HT1080 (cell line): ENCODE data around the gene PTRH2. TPM values are rescaled to one million over a fixed set of nuclear protein-coding genes. Genes with fewer than 3 reads are reported as not detected.
"Not testable (repeated sequence)": the region's sequence is repeated elsewhere in the genome, so short reads cannot be mapped to it uniquely, and the experiment has no call there.

Source experiments
- DNase-seq: peaks from one replicate; pipeline ENCODE4 v3.0.0-alpha.2; 2015; ENCODE audit warnings: low read depth
- polyA plus RNA-seq, 2 experiments: library from polyadenylated mRNA; depleted of rRNA; stranded (reverse); fragments of >200 nt; gene quantifications; 2 replicates each; pipeline ENCODE4 v1.2.3, GENCODE V29; 2015
- total RNA-seq: library from RNA; depleted of rRNA; stranded (reverse); fragments of >200 nt; shearing (Covaris generic); gene quantifications from 2 replicates; pipeline ENCODE4 v1.2.3, GENCODE V29; 2014; rRNA removed

PTRH2 gene
- total RNA-seq = 31.1 and 41.2 TPM in 2 replicates
- 38.1 and 40.9 TPM in 2 replicates for polyA plus RNA-seq (2015; cell fraction: cytosol; rRNA removed)
- 30.2 and 32.9 TPM in 2 replicates for polyA plus RNA-seq (2015; cell fraction: nucleus; rRNA removed)

DNA sequence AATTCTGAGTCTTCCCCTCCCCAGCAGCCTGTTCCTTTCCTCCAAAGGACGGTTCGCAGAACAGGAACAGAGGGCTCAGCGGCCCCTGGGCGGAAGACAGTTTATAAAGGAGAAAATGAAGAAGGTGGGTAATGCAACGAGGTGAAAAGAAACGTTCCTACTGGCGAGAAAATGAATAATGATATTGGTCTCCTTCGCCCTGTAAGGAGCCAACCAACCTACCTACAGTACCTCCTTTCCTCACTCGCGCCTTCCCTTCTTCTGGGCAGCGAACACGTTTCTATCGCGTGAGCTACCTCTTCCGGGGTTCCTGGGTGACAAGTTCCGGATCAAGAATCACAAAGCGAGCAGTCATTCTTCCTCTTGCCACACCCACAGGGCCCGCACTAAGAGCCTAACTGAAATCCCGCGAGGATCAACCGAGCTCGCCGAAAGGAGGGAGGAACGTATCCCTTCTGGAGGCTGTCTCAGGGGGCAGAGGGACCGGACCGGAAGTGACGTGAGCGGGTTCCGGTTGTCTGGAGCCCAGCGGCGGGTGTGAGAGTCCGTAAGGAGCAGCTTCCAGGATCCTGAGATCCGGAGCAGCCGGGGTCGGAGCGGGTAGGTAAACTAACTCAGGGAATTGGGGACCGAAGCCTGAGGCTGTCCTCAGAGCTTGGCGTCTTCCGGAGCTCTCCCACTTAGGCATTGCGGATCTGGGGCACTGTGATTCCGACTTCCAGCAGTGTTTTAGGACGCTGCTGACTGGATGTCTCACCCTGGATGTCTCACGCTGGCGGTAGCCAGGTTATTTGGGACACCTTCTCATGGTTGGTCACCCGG is at the start of gene PTRH2, which contains the start of gene VMP1:
TSS of gene PTRH2 (minus strand) at position 282 of the 822 bp plus-strand sequence. CDS start 9,452 bp downstream, outside the sequence.
TSS of gene VMP1 (plus strand) at position 506 of the 822 bp plus-strand sequence. CDS start 23,793 bp downstream, outside the sequence.
- DNase-seq = peak; percentile 97

DNA sequence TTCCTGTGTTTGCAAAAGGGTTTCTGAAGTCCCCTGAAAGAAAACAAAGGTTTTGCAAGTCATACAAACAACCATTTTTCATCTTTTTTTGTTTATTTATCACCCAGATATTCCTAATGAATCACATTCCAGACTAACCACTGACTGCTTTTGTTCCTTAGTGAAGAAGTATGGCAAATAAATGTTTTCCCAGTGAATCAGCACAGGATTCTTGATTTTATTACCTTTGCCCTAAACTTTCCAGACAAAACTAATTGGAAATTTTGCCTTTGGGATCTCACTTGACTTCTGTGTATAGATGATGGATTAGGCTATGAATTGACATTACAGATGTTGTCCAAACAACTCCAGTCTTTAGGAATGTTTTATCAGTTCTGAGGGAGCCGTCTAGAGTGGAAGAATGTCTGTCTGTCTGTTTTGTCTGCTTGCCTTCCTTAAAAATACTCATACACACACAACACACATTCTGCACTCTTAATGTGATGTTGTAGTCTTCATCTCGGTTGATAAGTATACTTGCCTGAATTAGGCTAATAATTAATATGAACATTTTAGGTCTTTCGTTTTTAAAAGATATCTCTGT is 49.1 kb upstream of the PTRH2 start:
- peak; percentile 75 for DNase-seq

DNA sequence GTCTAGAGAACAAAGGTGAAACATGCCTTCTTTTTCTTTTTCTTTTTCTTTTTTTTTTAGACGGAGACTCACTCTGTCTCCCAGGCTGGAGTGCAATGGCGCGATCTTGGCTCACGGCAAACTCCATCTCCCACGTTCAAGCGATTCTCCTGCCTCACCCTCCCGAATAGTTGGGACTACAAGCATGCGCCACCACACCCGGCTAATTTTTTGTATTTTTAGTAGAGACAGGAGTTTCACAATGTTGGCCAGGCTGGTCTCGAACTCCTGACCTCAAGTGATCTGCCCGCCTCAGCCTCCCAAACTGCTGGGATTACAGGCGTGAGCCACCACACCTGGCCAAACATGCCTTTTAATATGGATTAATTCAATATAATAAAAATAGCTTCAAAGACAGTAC is 47.8 kb upstream of the PTRH2 start:
- DNase-seq = not testable (repeated sequence)

GRCh38 chr17:59754552-59754951 is 47.3 kb upstream of the PTRH2 start:
- peak; percentile 97 for DNase-seq

DNA sequence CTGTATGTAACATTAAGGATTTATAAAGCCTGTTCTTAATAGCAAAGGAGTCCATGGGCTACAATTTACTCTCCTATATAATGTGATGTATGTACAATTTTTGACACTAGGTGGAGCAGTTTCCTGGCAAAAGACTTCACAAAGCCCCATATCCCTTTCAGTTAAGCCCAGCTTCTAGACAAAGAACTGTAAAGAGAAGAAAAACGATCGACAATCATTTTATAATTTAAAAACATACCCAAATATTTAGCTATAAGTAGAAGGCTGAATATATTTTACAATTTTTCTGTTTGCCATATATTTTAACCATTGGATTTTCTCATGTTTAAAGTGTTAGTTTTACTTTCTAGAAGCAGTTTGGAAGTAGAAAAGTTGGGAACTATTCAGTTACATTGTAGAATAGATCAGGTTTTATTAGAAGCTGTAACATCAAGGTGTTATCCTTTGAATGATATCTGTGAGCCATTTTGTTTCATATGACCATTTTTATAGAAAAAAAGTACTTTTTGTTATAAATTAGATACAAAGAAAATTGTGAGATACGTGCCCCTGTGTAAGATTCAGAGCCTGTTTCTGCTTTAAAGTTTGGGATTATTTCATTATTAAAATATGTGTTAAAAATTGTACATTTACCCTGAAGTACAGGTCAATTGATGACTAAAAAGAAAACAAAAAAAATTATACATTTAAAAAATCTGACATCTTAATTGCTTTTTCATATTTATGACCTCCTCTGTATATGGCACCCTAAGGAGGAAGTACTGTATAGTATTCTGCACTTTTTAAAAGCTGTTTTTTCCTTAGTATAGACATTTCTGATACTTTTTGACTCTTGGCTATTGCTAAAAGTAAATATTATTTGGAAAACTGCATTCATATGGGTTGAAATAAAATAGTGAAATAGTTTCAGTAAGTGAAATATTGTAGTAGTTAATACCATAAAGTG is 46.6 kb upstream of the PTRH2 start:
- DNase-seq = peak; percentile 79

DNA sequence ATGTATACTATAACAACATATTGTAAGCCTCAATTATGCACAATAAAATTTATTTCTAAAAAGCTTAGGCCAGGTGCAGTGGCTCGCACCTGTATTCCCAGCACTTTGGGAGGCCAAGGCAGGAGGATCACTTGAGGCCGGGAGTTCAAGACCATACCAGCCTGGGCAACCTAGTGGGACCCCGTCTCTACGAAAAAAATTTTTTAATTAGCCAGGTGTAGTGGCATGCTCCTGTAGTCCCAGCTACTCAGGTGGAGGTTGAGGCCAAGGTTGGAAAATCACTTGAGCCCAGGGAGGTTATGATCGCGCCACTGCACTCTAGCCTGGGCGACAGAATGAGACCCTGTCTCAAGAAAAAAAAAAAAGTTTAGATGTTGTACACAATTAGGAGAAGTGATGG is 45.7 kb upstream of the PTRH2 start:
- DNase-seq = no peak

DNA sequence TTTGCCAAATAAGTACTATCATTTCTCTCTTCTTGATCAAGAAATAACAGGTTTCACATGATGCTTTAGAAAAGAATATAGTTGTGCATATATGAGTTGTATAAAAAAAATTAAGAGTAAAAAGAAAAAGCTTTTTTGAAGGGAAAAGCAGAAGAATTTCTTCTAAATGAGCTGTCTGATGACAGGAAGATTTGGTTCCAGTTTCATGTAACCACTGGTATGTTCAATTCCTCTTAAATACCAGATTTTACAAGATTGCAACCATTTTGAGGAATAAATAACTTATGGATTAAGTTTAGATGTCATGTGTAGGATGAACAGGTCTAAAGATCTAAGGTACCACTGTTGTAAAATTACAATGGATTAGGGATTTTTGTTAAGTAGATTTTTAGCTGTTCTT is 45.2 kb upstream of the PTRH2 start:
- no peak for DNase-seq

GRCh38 chr17:59751955-59752413 is 44.8 kb upstream of the PTRH2 start:
- DNase-seq = no peak

GRCh38 chr17:59748591-59748990 is 41.4 kb upstream of the PTRH2 start:
- no peak for DNase-seq

DNA sequence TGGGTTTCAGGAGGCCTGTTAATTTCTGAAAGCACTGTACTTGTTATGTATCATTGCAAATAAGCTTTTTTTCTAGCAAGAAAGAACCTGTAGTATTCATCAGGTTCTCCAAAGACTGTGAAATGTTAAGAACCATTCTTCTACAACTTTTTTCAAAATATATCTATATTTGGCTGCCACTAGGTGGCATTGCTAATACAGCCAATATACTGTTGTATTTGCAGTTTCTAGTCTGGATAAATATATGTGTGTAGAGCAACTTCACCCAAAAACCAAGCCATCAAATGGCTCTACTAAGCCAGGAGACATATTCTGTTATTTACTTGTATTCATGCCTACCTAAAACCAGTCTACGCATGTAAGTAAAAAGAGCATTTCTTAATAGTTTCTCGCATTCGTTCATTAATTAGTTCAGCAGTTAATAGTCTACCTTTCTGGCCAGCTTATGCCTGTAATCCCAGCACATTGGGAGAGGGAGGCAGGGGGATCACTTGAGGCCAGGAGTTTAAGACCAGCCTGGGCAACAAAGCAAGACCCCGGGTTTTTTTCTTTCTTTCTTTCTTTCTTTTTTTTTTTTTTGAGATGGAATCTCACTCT is 39.7 kb upstream of the PTRH2 start:
- no peak for DNase-seq

- DNase-seq = no peak
Measured at GRCh38 chr17:59745040-59745439, 37.8 kb upstream of the PTRH2 start.

GRCh38 chr17:59743842-59744241 is 36.6 kb upstream of the PTRH2 start:
- no peak for DNase-seq

DNA sequence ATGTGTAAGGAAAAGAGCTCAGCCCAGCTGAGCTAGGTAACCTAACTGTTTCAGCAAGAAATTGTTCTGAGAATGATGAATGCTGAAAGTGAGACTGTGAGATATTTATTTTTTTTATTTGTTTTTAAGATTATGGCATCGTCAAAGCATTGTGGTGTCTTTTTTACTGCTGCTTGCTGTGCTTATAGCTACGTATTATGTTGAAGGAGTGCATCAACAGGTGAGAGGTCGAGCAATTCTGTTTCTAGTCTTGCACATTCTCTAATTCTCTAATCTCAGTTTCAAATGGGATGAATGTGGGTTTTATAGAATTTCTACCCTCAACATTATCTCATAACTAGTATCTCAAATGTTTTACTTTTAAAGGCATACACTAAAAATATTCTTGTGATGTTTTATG is 30.1 kb upstream of the PTRH2 start:
- DNase-seq = no peak

GRCh38 chr17:59734226-59734625 is 27.0 kb upstream of the PTRH2 start:
- no peak for DNase-seq

DNA sequence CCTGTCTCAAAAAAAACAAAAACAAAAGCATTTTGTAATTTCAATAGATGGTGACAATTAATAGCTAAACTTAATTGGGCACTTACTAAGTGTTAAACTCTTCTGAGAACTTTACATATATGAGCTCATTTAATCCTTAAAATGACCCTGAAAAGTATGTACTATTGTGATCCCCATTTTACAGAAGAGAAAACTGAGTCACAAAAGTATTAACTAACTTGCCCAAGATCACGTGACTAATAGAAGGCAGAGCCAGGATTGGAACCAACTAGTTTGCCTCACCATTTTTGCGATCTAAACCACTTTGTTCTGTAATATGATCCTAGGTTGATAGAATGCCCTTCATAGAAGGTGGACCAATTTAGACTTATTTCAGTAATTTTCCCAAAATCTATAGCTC is 26.5 kb upstream of the PTRH2 start:
- no peak for DNase-seq

DNA sequence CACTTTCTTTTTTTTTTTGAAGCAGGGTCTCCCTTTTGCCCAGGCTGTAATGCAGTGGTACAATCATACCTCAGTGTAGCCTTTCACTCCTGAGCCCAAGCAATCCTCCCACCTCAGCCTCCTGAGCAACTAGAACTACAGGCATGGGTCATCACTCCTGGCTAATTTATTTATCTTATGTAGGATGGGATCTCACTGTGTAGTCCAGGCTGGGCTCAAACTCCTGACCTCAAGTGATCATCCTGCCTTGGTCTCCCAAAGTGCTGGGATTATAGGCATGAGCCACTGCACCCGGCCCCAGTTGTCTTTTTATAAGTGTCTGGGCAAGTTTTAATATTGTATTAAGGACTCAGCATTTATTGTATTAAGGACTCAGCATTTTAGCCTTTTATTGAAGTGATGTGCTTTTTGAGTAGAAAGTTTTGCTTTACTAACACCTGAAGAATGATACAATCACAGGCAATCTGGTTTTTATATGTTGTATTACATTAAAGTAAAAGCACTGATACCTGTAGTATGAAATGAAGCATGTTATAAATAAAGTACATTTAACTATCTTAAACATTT is 23.1 kb upstream of the PTRH2 start:
- no peak for DNase-seq

DNA sequence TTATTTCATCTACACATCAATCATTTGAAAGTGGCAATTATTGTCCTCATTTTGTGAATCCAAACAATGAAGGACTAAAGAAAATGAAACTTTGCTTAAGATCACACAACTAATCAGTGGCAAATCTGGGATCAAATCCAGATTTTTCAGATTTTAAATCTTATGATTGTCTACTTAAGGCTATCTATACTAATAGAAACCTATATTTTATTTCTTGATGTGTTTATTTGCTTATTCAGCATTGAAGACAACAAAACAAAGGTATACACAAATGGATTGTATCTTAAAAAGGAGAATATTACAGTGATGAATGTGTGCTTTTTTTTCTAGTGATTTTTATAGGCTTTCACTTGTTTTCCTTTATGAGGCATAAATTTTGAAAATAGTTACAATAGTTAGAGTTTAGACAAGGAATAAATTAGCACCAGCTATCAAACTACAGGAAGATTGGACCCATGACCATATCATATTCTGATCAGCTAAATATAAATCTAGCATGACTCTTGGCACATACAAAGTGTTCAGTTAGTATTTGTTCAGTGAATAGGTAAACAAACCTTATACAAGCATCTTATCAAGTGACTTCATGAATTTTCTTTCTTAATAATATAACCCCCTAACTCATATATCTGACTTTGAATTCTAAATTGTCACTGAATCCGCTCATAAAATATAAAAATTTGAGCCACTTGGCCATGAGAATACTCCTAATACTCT is 20.7 kb upstream of the PTRH2 start:
- no peak for DNase-seq

- no peak for DNase-seq
Measured at GRCh38 chr17:59725691-59726090, 18.5 kb upstream of the PTRH2 start.

DNA sequence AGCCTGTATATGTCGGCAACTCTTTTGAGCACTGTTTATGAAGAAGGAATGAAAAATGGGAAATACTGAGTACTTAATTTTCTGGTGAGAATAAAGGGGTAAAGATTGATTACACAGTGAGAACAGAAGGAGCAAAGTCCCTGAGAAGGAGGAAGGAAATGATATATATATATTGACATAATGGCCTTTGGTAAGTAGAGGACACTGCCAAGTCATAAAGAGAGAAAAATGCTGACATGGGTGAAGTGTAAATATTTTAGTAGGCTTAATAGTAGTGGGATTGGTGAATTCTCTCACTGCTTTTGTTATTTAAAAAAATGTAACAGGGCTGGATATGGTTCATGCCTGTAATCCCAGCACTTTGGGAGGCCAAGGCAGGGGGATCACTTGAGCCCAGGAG is 16.4 kb upstream of the PTRH2 start:
- no peak for DNase-seq

- DNase-seq = no peak
Measured at GRCh38 chr17:59723041-59723440, 15.8 kb upstream of the PTRH2 start.
